ENCODE results near the gene GALNT14.

The GALNT14 gene

DNA sequence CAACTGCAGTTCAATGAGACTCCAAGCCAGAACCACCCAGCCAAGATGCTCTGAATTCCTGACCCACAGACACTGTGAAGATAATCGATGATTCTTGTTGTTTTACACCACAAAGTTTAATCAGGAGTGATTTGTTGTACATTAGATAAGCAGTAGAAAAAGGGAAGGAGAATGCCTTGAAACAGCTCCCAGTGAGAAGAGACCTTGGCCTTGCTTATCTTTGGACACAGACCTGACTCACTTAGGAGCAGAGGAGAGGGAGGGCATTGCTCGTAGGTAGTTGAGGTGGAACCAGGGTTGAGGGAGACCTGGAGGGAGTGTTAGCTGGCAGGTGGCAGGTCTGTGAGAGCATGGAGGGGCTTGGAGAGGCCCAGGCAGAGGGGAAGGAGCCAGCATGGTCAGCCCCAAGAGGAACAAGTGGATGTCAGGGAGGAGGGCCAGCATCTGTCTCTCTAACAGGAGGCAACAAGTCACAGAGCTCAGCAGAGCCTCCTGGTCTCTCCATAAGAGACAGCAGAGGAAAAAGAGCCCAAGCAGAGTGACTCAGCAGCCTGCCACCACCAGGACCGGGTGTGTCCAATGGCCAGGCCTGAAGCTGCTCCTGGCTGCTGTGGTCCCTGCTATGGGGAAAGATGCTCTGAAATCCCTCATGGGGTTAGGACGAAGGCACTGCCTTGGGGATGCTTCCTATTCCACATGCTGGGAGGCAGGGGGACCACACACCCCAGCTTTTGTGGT lies 169.4 kb downstream of the GALNT14 start:
- no peak for DNase-seq

DNA sequence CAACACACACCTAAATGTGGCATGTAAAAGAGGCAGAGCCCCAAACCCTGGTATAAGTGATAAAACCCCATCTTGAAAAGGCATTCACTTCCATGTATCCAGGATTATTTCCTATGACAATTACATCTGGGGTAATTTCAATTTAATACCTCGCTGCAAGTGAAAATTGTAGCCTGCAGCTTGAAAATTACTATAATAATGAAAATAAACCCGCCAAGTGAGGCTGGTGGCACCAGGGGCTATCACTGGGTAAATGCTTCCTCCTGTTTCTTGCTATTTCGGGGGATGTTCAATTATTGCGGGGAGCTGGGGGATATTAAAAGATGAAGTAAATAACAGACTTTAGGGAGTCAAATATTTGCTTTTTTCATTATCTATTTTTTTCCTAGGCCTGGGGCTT lies 171.5 kb downstream of the GALNT14 start:
- DNase-seq: no peak

DNA sequence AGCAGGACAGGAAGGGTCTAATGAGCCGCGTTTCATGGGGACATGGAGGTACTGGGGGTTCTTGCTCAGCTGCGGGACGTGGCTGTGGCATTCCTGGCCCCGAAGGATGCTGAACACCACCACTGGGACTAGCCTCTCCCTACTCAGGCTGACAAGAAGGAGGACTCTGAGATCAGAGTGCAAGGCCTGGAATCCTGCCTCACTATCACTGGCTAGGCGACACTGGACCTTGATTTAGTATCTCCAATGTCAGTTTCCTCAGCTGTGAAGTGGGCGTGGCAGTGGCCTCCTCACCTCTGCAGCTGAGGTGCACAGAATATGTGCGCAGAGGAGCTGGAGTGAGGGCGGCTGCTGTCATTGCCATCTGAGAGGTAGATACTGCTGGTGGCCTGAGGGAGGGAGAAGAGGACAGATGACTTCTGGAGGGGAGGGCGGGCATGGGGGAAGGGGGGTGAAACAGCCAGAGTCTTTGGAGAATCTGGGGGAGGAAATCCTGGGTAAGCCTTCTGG lies 173.2 kb downstream of the GALNT14 start:
- no peak for DNase-seq

DNA sequence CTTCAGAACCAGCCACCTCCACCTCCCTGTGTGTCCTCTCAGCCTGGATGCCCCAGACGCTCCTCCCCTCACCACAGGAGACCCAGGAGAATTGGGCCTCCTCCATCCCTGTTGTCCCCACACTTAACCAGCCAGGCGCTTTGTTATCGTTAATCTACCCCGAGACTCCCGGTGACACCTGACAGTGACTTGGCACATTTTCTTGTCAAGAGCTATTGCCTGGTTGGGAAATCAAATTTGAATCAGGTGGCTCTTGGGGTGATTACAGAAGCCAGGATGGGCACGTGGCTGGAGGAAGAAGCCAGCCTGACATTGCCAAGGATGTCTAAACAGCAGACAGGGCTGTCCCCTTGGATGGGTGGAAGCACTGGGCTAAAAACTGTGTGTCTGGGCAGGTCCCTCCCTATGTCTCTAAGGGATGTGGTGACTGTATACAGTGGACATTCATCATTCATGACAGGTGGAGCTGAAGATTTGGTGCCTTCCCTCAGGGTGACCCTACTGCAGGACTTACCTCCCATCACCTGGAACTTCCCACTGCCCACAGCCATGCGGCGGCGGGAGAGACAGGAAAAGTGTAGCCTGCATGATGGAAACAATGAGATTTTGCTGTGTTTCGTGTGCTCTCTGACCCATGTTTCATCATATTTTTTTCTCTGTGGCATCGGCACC lies 173.8 kb downstream of the GALNT14 start:
- no peak for DNase-seq

DNA sequence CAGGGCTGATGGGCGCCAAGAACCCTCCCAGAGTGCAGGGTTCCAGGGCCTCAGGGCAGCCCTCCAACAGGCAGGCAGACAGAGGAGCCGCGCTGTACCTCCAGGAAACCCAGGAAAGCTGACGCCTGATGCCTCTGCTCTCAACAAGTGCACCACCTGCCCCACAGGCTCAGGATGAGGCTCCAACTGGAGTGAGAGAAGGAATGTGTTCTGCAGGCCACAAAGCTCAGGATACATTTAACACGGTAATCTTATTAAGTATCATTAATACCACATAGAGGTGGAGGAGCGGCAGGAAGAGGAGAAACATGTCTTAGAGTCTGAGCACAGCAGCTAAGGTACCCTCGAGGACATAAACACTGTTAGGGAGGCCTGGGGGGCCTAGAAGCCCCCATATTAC lies 175.1 kb downstream of the GALNT14 start:
- no peak for DNase-seq

DNA sequence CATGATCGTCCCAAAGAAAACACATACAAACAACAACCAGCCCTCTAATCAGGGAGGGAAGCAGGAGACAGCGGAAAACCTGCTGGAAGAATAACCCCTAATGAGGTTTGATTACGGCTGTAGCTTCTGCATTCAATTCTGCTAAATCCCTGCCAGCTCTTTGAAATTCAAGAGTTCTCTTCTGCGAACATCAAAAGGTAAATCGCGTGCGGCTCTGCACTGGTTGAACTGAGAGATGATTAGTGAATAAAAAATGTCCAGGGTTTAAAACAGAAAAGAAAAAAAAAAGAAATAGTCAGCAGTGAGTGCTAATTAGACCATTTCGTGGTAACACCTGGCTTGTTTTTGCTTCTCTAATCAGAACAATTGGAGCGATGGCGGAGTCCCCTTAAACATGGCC lies 178.0 kb downstream of the GALNT14 start:
- no peak for DNase-seq

DNA sequence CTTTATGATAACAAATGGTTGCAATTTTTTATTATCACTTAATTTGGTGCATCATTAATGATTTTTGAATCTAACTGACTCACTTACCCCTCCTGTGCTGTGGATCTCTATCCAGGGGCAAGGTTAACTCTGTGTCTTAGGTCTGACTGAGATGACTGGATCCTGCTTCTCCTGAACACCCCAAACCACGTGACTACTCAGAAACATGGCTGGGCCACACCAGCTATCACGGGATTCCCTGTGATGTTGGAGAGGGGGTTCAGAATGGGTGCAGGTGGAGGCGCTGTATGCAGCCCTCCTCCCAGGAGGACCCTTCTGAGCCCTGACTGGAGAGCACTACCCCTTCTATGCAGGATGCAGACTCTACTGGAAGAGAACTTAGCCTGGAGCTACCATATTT lies 178.6 kb downstream of the GALNT14 start:
- no peak for DNase-seq

DNA sequence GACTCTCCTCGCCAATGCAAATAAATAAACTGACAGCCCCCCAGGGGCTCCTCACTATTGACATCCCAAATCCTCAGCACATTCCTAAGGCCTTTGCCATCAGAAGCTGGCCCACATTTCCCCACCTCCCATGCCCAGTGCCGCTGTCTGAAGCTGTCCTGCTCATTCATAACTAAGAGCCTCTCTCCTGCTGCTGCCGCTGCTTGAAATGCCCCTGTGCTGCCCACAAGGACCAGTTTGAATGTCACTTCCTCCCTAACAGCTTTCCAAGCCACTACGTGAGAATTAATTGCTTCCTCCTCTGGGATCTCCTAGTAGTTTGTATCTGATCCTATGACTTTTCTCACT lies 179.3 kb downstream of the GALNT14 start:
- DNase-seq: no peak

DNA sequence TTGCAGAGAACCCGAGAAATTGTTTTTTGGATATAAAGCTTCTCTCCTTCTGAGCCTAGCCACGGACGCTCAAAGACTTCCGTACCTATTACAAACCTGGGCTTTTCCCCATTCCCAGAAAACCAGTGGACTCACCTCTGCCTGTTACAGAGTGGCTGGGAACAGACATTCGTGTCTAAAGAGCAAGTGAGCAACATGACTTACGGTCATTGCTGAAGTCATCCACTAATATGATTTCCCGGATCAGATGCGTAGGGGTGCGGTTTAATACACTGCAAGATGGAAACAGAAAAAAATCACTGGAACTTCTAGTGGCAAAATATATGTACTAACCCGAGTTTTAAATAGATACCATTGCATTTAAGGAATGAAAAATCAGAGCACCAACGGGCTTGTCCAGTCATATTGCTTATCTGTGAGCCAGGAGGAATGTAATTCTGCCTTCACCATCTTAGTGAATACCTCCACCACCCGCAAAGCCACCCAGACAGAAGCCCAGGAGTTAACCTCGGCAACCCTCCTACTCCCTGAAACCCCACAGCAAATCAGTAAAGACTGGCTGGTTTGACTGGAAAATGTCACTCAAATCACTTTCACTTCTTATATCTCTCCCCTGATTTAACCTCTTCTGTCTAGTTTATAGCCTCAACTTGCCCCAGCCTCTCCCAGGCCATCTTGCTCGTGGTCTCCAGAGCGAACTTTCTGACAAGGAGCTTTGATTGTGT lies 179.9 kb downstream of the GALNT14 start:
- no peak for DNase-seq

DNA sequence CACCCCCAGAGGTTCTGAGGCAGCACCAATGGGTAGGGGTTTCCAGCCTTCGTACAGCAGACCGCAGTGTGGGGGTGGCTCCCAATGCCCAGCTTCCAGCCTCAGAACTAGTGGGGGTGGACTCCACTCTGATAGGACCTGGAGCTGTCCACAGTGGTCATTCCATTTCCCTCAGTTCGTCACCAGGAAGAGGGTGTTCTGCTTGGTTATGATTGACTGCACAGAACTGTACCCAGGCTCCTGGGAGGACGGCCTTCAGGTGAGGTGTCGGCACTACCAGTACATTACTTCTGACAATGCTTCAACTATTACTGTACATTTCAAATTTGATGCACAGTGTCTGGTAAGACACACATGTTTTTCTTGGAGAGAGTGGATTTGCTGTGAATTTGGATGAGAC lies 180.6 kb downstream of the GALNT14 start:
- no peak for DNase-seq

DNA sequence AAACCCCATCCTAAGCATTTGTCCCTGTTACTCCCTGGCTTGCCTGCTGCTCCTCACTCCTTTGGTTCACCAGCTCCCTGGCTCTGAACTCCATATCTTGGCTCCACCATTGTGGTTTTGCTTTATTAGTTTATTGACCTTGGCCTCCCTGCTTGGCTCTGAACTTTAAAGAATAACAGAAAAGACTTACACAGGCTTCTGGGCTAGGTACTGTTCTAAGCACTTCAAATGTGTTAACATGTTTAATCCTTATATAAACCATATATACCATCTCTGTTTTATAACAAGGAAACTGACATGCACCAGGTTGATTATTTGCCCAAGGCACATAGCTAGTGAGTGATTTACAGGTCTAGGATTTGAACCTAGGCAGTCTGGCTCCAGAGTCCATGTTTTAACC lies 181.2 kb downstream of the GALNT14 start:
- DNase-seq: no peak

DNA sequence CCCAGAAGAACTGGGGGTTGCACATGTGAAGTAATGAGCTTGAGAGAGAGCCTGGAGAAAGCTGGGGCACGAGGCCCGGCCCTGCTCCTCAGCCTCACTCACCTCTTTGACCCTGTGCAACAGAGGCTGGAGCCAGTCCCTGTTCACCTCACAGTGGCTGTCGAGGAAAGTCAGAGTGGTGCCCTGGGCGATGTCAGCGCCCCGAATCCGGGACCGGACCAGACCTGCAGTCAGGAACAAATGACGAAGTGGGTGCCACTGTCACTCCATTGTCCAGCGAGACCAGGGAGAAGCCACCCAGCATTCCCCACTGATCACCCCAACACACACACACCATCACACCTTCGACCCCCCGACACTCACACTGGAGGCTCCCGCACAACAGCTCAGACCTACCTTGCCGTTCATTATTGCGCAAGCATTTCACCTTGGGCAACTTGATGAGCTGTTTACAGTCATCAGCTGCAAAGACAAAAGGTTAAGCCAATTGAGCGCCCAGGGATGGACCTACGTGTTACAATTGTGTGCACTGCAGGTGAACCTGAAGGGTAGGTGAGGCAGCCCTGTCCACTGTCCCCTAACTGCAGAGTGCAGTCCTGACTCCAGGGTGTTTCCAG lies 182.6 kb downstream of the GALNT14 start:
- no peak for DNase-seq

DNA sequence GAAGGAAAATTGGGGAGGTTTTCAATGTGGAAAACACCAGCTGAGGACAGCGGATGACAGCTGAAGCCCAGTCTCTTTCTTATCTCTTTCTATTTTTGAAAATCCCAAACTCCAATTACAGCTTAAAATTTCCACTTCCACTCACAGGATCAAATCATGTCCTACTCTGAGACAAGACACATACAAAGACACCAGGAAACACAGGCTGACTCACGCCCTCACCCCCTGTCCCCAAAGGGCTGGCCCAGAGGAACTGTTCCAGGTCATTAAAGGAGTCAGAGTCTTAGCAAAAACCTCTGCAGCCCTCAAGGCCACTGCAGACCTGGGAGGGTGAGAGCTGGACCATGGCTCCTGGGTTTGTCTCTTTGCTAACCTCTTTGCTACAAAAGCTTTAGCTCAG lies 187.9 kb downstream of the GALNT14 start:
- no peak for DNase-seq

DNA sequence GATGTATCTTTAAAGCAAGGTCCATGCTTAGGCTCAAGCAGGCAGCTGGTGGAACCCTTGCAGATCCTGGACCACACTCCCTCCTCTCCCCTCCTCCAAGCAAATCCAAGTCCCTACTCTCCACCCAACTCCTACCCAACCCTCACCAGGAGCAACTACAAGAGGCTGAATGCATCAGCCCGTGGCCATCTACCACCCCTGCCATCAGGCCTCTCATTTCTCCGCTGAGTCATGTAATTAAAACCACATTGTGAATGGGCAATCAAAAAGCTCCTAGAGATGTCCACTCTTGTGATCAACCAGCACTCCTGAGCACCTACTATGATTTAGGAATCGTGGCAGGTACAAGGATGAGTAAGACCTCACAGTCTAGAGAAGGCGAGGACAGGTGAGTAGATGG lies 188.8 kb downstream of the GALNT14 start:
- no peak for DNase-seq

DNA sequence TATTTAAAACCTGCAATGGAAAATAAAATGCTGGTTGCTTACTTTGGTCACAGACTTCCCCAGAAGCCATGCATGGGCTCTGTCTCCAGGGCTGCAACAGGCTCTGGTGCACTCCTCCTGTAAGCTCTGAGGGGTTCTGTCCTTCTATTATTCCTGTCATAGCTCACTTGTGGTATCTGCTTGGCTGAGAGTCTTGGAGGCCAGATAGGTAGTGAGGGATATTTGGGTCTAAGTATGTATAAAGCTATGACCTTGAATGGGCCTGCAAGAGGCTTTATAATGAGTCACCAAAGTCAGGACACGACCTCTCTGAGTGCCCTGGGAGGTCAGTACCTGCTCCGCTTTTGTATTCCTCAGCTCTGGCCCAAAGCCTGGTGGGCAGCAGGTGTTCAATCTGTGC lies 189.4 kb downstream of the GALNT14 start:
- no peak for DNase-seq

DNA sequence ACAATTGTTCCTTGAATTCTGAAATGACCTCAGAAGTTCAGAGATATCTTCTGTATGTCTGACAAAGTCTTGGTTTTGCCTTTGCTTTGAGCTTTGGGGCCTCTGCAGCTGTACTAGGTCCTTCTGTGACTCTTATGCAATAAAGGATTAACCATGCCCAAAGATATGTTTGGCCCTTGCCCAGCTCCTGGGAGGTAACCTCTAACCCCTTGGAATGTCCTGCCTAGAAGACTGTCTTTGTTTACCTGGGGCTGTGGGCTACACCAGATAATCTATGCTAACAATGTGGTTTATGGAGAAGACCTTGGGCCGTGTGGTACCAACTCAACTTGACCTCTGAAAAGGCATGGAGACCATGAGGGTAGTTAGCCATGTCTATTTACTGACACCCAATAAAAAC lies 190.1 kb downstream of the GALNT14 start:
- DNase-seq: no peak

DNA sequence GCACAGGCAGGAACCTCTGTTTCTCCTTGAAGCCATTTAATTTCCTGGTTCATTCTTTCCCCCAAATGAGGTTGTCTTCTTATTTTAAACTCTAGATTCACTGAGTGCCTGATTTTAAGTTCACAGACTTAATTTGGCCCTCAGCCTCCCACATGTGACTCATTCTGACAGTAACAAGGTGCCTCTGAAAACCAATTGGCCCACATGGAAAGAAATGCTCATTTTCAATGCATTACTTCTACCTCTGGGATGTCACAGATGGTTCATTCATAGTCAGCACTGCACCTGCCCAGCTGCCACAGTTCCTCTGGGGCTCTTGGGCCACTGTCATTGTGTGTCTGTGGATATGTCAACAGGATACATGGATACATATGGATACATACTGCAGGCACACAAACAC lies 190.6 kb downstream of the GALNT14 start:
- no peak for DNase-seq

DNA sequence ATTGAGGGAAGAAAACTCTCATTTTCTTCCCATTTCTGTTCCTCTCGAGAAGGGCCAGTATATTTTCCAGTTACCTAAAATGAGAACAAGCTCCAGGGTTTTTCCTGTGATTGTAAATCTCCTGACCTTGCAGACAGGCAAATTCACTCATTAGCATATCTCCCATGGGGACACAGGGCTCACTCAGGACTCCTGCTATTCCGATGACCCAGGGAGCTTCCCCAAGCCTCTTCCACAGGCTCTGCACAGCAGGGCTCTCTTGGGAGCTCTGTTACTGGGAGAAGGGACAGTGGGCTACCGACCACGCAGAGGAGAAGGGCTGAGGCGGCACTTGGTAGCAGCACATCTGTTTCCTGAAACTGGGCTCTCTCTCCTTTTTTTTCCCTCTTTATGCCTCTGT lies 195.8 kb downstream of the GALNT14 start:
- no peak for DNase-seq

DNA sequence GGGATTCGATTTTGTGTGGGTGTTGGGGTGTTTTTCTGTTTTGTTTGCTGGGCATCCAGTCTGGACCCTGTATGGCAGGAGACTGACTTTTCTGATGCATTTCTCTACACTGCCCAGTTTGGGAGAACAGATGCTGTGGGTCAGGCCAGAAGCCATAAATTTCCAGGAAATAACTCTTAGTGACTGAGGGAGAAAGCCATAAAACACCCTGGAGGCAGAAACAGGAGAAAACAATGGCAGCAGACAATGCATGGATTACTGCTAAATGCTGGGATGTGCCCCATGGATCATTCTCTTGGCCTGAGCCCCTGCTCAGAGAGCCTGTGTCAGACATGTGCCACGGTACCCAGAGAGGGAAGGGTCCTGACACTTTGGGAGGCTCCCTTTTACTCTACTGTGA lies 197.4 kb downstream of the GALNT14 start:
- no peak for DNase-seq

DNA sequence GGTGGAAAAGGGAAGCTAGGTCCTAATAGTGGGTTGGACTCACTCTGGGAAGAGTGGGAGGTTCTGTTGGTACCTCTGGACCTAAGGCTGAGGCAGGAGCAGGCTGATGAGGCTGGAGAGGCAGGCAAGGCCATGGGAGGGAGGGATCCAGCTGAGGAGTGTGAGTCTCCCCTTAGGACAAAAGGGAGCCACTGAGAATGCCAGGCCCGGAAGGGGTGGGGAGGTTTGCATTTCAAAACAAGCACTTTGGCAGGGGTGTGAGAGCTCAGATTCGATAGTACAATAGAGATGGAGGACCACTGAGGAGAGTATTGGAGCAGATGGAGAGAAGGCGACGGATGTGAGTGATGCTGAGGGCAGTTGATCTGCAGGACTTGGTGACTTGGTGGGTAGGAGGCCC lies 198.9 kb downstream of the GALNT14 start:
- no peak for DNase-seq

DNA sequence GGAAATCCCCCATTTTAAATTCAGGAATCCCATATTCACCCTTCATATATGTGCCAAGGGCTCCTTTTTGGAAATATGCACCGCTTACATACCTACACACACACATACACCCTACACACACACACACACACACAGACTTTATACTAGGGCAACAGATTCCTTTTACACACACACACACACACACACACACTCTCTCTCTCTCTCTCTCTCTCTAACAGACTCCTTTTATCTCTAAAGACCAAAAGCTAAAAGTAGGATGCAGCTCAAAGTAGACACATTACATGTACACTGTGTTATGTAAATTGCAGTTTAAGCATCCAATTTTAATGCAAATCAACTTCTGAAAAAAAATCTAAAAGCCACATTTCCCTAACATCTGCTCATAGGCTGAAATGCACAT lies 200.0 kb downstream of the GALNT14 start:
- no peak for DNase-seq

DNA sequence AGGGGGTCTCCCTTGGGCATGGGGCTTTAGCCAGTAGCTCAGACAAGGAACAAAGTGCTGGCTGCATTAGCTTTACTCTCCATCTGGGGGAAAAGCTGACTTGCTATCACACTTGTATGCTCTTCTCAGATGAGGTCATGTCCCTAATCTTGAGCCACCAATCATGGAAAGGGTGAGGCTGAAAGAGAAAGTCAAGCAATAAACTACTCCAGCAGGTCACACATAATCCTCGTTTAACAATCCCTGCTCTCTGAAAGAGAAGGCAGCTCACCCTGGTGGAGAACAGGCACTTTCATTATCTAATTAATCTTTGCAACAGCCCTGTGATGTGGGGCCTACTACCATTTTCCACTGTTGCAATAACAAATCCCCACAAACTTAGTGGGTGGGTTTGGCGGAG lies 201.3 kb downstream of the GALNT14 start:
- DNase-seq: no peak

DNA sequence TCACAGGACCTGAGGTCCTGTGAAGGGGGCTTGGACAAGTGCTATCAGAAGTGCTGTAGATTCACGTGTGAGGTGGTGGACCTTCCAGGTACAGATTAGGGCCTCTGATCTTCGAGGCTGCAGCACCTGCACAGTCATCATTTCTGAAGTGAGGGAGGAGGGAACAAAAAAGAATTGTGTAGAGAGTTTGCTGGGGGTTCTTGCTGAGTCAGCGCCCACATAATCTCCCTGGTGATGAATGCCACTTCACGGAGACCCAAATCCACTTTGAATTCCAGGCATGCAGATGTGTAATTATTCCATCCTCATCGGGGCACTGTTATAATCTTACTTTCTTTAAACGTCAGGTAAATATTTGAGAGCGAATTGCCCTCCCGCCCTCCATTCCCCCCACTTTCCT lies 202.4 kb downstream of the GALNT14 start:
- no peak for DNase-seq

DNA sequence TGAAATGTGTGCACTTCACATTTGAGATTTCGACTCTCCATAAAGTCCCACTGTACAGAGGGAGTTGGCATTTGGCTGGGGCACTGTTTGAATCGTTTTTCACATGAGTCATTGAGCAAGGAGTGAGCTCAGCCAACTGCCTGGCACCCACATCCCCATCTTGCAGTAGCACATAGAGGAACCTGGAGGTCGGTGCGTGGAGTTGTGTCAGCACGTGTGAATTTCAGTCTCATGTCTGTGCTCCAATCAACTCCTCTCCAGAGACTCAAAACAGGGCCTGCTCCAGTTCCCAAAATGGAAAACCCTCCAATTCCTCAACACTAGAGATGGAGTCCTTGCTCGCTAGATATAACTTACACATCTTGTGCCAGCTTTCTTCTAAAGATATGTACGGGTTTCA lies 204.2 kb downstream of the GALNT14 start:
- no peak for DNase-seq

Data from NCI-H446 treated with DMSO at 0.1 percent for 48 hours (cell line).